IPS-15b (cell line): ENCODE data around the gene CRISPLD2.

ENCODE experiments used
- H3K27me3 ChIP-seq: one replicate; pipeline ENCODE4 v1.6.1; 2013; ENCODE audit warnings: low read length; ENCODE audit not compliant: control insufficient read depth, insufficient read depth
- H3K36me3 ChIP-seq: one replicate; pipeline ENCODE4 v1.6.1; 2013; ENCODE audit warnings: low read length; ENCODE audit not compliant: control insufficient read depth, insufficient read depth
- H3K4me1 ChIP-seq: one replicate; pipeline ENCODE4 v1.6.1; 2013; ENCODE audit warnings: mild to moderate bottlenecking, low read length; ENCODE audit not compliant: control insufficient read depth, insufficient read depth
- H3K4me3 ChIP-seq: one replicate; pipeline ENCODE4 v1.5.1; 2013; ENCODE audit warnings: low read depth, low read length
- H3K9ac ChIP-seq: one replicate; pipeline ENCODE4 v1.6.1; 2013; ENCODE audit warnings: low read depth, mild to moderate bottlenecking, low read length
- H3K9me3 ChIP-seq: one replicate; pipeline ENCODE4 v1.6.1; 2013; ENCODE audit warnings: mild to moderate bottlenecking, low read length; ENCODE audit not compliant: control insufficient read depth, insufficient read depth

The CRISPLD2 gene, protein sequence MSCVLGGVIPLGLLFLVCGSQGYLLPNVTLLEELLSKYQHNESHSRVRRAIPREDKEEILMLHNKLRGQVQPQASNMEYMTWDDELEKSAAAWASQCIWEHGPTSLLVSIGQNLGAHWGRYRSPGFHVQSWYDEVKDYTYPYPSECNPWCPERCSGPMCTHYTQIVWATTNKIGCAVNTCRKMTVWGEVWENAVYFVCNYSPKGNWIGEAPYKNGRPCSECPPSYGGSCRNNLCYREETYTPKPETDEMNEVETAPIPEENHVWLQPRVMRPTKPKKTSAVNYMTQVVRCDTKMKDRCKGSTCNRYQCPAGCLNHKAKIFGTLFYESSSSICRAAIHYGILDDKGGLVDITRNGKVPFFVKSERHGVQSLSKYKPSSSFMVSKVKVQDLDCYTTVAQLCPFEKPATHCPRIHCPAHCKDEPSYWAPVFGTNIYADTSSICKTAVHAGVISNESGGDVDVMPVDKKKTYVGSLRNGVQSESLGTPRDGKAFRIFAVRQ

DNA sequence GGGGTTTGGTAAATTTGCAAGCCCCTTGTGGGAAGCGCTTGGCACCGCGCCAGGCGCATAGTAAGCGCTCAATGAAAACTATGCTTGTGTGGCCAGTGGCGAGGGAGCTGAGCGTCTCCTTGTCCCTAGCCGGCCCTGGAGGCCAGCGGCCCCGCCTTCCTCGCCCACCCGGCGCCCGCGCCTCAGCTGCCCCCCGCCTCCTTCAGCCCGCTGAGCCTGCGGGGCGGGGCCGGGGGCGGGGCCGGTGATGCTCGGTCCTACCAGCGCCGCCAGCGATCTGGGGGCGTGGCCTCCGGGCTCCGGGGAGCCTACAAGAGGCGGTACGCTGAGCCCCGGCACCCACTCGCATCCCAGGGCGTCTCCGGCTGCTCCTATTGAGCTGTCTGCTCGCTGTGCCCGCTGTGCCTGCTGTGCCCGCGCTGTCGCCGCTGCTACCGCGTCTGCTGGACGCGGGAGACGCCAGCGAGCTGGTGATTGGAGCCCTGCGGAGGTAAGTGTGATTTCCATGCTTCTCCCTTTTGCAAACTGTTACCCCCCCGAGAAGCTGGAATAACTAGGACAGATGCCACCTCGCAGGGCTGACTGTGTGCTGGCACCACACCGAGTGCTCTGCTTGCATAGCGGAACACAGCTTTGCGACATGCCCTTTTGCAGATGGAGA, at the start of gene CRISPLD2:
CRISPLD2 (plus strand) TSS at position 342 of the 661 bp plus-strand sequence. CDS start 18,511 bp downstream, outside the sequence.
- Histone ChIP-seq H3K36me3 (no peaks in the 10 kb centered on the region), H3K4me1 (peaks cover 2% of the 10 kb centered on the region), H3K4me3 (peak within 1 kb of the TSS; percentile 66), H3K9me3 (no peaks in the 10 kb centered on the region), H3K9ac (no peak within 1 kb of the TSS), H3K27me3 (peaks cover 38% of the 10 kb centered on the region)

DNA sequence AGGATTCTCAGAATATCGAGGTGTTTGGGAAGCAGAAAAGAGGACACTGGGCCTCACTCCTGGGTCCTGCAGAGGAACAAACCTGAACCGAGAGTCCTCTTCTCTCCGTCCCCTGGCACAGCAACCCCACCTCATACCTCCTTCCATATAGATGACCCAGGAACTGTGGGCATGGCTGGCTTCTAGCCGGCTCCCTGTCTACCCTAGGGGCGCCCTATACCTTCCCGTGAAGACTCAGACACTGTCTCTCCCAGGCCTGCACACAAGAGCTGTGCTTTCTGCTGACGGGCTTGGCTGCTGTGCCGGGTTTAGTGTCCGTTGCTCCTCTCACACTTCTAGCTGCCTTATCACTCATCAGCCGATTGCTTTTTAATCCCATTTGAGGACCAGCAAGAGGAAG, 46.5 kb upstream of the CRISPLD2 start:
- Histone ChIP-seq H3K9ac (no peak overlapping the region), H3K36me3 (peaks cover 61% of the 10 kb centered on the region), H3K27me3 (no peaks in the 10 kb centered on the region), H3K4me1 (no peaks in the 10 kb centered on the region), H3K9me3 (no peaks in the 10 kb centered on the region), H3K4me3 (no peak overlapping the region)

DNA sequence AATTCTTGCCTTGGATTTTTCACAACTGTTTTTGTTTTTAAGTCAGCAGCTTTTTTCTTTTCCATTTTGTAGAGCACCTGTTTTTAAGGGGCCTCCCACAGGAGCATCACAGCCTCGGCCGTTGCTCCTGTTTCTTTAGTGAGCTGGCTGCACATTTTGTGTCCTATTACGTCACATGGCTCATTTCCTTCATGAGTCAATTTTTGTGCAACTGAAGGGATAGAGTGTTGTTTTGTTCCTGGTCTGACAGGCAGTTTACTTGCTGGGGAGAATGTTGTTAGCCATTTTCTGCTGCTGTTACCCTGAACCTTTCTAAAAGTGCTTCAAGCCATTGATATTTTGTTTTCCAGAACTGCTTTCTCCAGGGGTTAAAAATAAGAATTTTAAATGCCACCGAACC, 45.0 kb upstream of the CRISPLD2 start:
- H3K36me3 ChIP-seq: peaks cover 60% of the 10 kb centered on the region
- no peaks in the 10 kb centered on the region for H3K9me3 ChIP-seq
- no peak overlapping the region for H3K4me3 ChIP-seq
- H3K9ac ChIP-seq: no peak overlapping the region
- H3K27me3 ChIP-seq: no peaks in the 10 kb centered on the region
- H3K4me1 ChIP-seq: no peaks in the 10 kb centered on the region

DNA sequence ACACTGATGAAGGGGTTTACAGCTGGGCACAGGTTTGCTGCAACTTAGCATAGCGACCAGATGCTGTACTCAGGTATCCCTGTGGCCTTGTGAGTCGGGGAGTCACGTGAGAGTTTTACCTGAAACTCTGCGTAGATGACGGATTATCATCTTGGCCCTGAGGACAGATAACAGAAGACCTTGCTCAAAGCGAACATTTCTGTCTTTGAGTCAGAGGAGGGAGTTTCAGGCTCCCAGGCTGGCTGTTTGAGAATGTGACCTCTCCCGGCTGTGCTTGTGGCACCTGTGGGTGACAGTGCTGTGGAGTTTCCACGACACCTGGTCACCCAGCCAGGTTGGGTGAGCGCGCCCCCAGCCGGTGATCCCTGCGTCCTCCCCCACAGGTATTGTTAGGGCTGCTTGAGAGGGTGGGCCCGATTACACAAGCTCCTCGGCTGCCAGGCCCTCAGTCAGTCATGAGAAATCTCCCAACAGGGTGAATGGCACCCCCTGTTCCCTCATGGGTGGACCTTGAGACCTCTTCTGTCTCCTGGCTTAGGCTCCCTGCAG, 44.4 kb upstream of the CRISPLD2 start:
- Histone ChIP-seq H3K27me3 (no peaks in the 10 kb centered on the region), H3K9me3 (no peaks in the 10 kb centered on the region), H3K36me3 (peaks cover 63% of the 10 kb centered on the region), H3K4me3 (no peak overlapping the region), H3K9ac (no peak overlapping the region), H3K4me1 (no peaks in the 10 kb centered on the region)

DNA sequence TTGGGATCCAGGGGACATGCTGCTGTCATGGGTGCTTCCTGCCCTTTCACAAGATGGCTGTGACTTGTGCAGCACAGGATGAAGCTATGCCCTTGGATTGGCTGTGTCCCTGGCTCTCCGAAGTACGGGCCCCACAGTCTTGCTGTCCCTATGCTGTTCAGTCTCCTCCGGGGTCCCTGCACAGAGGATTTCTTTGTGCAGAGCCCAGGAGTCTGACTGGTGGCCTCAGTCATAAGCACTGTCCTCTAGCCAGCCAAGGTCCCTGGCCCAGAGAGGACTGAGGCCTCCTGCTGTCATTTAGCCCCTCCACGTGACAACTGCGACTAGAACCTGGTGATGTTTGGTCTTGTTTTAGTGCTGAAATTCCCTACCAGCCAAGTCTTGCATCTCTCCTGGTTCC, 42.4 kb upstream of the CRISPLD2 start:
- H3K36me3 ChIP-seq: peaks cover 60% of the 10 kb centered on the region

DNA sequence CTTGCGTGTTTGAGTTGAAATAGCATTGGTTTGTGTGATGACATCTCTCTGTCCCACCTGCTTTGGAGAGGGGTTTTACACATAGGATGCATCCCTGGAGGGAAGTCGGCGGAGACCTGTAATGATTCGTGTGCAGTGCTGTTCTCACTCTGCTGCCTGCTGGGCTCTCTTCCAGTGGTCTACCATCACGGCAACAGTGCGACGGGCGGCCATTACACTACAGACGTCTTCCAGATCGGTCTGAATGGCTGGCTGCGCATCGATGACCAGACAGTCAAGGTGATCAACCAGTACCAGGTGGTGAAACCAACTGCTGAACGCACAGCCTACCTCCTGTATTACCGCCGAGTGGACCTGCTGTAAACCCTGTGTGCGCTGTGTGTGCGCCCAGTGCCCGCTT, 41.1 kb upstream of the CRISPLD2 start:
- Histone ChIP-seq H3K36me3 (peaks cover 48% of the 10 kb centered on the region), H3K9ac (no peak overlapping the region), H3K4me1 (no peaks in the 10 kb centered on the region), H3K27me3 (no peaks in the 10 kb centered on the region), H3K4me3 (no peak overlapping the region), H3K9me3 (no peaks in the 10 kb centered on the region)

More for the DNA sequence above, 42.4 kb upstream of the CRISPLD2 start:
- Histone ChIP-seq H3K4me3 (no peak overlapping the region), H3K4me1 (no peaks in the 10 kb centered on the region), H3K9ac (no peak overlapping the region), H3K9me3 (no peaks in the 10 kb centered on the region), H3K27me3 (no peaks in the 10 kb centered on the region)

DNA sequence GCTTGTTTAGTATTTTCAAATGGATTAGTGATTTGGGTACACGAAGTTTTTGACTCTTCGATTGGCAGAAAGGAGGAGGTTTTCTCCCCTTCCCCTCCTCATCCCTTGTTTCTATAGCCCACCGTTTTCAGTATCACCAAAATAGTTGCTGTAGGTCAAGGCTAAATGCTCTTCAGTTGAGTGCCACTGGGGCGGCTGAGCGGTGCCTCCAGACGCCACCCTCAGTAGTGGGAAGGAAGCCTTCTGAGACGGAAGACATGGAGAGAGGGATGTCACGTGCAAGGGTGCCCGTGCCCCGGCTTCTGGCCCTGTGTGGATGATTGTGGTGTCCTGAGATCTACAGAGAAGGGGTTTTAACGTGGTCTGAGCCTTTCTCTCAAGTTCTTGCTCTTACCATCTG, 39.7 kb upstream of the CRISPLD2 start:
- H3K27me3 ChIP-seq: no peaks in the 10 kb centered on the region
- H3K9ac ChIP-seq: no peak overlapping the region
- no peaks in the 10 kb centered on the region for H3K9me3 ChIP-seq
- peaks cover 47% of the 10 kb centered on the region for H3K36me3 ChIP-seq
- H3K4me3 ChIP-seq: no peak overlapping the region
- H3K4me1 ChIP-seq: no peaks in the 10 kb centered on the region

DNA sequence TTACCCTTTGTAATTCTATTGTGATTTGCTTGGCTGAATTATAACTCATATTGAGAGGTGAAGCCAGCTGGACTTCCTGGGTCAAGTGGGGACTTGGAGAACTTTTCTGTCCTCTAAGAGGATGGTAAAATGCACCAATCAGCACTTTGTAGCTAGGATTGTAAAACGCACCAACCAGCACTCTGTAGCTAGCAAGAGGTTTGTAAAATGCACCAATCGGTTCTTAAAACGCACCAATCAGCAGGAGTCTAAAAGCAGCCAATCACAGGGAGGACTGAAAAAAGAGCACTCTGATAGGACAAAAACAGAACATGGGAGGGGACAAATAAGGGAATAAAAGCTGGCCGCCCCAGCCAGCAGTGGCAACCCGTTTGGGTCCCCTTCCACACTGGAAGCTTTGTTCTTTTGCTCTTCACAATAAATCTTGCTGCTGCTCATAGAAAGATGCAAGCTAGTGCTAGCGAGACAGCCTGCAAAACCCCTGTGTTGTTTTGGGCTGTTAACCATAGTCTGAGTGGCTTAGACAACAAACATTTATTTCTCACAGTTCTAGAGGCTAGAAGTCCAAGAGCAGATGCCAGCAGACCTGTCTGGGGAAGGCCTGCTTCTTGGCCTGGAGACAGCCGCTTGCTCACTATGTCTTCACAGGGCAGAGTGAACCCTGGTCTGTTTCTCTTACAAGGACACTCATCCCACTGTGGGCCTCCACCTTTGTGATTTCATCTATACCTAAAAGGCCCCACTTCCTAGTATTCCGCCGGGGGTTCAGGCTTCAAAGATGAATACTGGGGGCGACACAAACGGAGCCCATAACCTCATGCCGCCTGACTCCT, 39.0 kb upstream of the CRISPLD2 start:
- H3K4me1 ChIP-seq: no peaks in the 10 kb centered on the region
- no peak overlapping the region for H3K9ac ChIP-seq
- H3K9me3 ChIP-seq: no peaks in the 10 kb centered on the region
- H3K36me3 ChIP-seq: peaks cover 40% of the 10 kb centered on the region
- H3K4me3 ChIP-seq: no peak overlapping the region
- H3K27me3 ChIP-seq: no peaks in the 10 kb centered on the region

DNA sequence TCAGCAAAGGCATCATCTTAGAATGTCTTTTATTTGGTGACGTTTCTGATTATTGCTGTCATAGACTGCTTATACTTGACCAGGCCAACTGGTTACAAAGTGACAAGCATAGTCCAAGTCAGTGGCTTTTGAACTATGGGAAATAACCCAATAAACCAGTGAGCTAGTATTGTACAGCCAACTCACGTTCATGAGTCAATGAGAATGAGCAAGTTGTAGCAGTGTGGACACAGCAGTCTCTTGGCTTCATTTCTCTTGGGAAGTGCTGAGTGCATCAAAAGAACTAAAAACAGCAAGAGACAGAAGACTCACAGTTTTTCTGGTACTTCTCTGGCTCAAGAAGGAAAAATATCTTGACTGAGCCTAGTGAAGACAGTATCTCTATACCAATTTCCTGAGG, 36.9 kb upstream of the CRISPLD2 start:
- no peaks in the 10 kb centered on the region for H3K27me3 ChIP-seq
- no peak overlapping the region for H3K4me3 ChIP-seq
- H3K9me3 ChIP-seq: no peaks in the 10 kb centered on the region
- peaks cover 19% of the 10 kb centered on the region for H3K36me3 ChIP-seq
- H3K4me1 ChIP-seq: no peaks in the 10 kb centered on the region
- H3K9ac ChIP-seq: no peak overlapping the region

DNA sequence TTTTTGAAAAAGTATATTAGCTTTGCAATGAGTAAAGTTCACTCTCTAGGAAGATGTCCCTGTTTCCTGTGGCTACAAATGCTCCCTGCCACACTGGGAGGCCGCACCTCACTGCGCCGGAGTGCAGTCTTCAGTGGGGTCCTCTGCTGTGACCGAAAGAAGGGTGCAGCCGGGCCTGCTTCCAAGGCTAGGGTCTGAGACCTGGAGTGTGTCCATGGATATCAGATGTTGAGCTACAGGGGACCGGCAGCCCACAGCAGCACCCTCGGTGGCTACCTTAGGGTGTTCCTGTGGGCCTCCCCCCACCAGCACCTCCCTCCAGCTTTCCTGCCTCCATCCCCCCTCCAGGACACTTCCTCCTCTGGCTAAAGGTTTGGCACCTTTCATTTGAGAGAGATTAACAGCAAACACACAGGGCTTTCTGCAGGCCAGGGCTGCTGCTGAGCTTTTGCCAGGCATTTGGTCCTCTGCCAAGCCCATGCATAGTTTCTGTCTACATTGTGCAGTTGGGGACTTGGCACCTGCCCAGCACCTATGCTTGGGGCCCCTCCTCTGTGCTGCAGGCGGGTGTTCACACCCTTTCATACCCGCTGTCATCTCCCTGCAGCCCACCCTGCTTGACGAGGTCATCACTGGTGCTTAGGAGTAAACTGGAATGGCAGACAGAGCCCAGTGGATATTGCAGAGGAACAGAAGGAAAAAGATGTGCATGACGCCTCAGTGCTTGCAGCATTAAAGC, 33.8 kb upstream of the CRISPLD2 start:
- no peak overlapping the region for H3K4me3 ChIP-seq
- H3K9ac ChIP-seq: no peak overlapping the region
- H3K9me3 ChIP-seq: no peaks in the 10 kb centered on the region
- no peaks in the 10 kb centered on the region for H3K36me3 ChIP-seq
- no peaks in the 10 kb centered on the region for H3K27me3 ChIP-seq
- no peaks in the 10 kb centered on the region for H3K4me1 ChIP-seq
